HepG2 (cell line): ENCODE data around the gene ABI3BP.

Experiments used
- CC2D1A ChIP-seq: sonication (generic); formaldehyde crosslinking; IDR thresholded peaks from 2 replicates; pipeline ENCODE4 v1.8.1; 2023; ENCODE audit warnings: mild to moderate bottlenecking, missing genetic modification reagents
- HDAC2 ChIP-seq: sonication (generic); formaldehyde crosslinking; IDR thresholded peaks from 2 replicates; pipeline ENCODE4 v1.4.0; 2020; ENCODE audit warnings: missing genetic modification reagents
- JUN ChIP-seq: sonication (generic); formaldehyde crosslinking; IDR thresholded peaks from 2 replicates; pipeline ENCODE4 v1.4.0; 2020; ENCODE audit warnings: mild to moderate bottlenecking, missing genetic modification reagents
- JUNB ChIP-seq: sonication (generic); formaldehyde crosslinking; IDR thresholded peaks from 2 replicates; pipeline ENCODE4 v1.8.0; 2022; ENCODE audit warnings: missing genetic modification reagents, mild to moderate bottlenecking, borderline replicate concordance
- KDM5B ChIP-seq: sonication (generic); formaldehyde crosslinking; IDR thresholded peaks from 2 replicates; pipeline ENCODE4 v1.4.0; 2020; ENCODE audit warnings: missing genetic modification reagents, mild to moderate bottlenecking, borderline replicate concordance
- PATZ1 ChIP-seq: sonication (generic); formaldehyde crosslinking; IDR thresholded peaks from 2 replicates; pipeline ENCODE4 v1.4.0; 2020; ENCODE audit warnings: missing genetic modification reagents
- PRDM4 ChIP-seq: sonication (generic); formaldehyde crosslinking; IDR thresholded peaks from 2 replicates; pipeline ENCODE4 v1.9.0; 2021; ENCODE audit warnings: missing genetic modification reagents, borderline replicate concordance
- SMAD3 ChIP-seq: sonication (generic); formaldehyde crosslinking; IDR thresholded peaks from 2 replicates; pipeline ENCODE4 v1.4.0; 2020; ENCODE audit warnings: missing genetic modification reagents
- SSRP1 ChIP-seq: IDR thresholded peaks from 2 replicates; pipeline ENCODE4 v1.6.1; 2016; ENCODE audit warnings: control low read depth
- ZNF138 ChIP-seq: sonication (generic); formaldehyde crosslinking; IDR thresholded peaks from 2 replicates; pipeline ENCODE4 v1.5.0; 2020; ENCODE audit warnings: mild to moderate bottlenecking, low read depth, missing genetic modification reagents
- TF ChIP-seq, protein P1 (sequence below): sonication (generic); formaldehyde crosslinking; IDR thresholded peaks from 2 replicates; pipeline ENCODE4 v1.5.0; 2020; ENCODE audit warnings: mild to moderate bottlenecking, missing genetic modification reagents, moderate library complexity
- TF ChIP-seq, protein P2 (sequence below): sonication (generic); formaldehyde crosslinking; IDR thresholded peaks from 2 replicates; pipeline ENCODE4 v1.4.0; 2020; ENCODE audit warnings: missing genetic modification reagents

DNA sequence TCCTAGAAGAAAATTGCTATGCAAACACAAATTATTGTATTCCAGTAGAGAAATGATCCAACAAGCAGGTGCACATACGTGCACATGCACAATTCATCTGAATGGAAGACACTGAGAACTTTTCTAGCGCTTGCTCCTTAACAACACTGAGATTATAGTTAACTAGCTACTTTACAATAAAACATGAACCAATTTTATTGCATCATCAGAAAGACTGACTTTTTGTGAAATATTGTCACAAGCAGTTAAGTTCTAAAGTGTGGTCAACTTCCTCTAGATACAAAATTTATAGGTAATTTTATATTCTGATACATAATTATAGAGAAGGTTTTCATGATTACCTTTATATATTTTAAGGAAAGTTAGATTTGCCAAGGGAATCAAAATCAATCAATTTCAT is 135.4 kb downstream of the ABI3BP start:
- TF ChIP-seq, protein P1, sequence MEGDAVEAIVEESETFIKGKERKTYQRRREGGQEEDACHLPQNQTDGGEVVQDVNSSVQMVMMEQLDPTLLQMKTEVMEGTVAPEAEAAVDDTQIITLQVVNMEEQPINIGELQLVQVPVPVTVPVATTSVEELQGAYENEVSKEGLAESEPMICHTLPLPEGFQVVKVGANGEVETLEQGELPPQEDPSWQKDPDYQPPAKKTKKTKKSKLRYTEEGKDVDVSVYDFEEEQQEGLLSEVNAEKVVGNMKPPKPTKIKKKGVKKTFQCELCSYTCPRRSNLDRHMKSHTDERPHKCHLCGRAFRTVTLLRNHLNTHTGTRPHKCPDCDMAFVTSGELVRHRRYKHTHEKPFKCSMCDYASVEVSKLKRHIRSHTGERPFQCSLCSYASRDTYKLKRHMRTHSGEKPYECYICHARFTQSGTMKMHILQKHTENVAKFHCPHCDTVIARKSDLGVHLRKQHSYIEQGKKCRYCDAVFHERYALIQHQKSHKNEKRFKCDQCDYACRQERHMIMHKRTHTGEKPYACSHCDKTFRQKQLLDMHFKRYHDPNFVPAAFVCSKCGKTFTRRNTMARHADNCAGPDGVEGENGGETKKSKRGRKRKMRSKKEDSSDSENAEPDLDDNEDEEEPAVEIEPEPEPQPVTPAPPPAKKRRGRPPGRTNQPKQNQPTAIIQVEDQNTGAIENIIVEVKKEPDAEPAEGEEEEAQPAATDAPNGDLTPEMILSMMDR = no peak
- TF ChIP-seq SSRP1 (CRISPR knock-in tag) = no peak
- TF ChIP-seq HDAC2 (CRISPR knock-in tag) = no peak
- TF ChIP-seq JUNB (CRISPR knock-in tag) = no peak
- no peak for TF ChIP-seq PATZ1 (CRISPR knock-in tag)
- TF ChIP-seq ZNF138 = no peak
- TF ChIP-seq KDM5B (CRISPR knock-in tag) = no peak
- TF ChIP-seq PRDM4 = no peak
- TF ChIP-seq SMAD3 (CRISPR knock-in tag) = no peak
- no peak for TF ChIP-seq JUN (CRISPR knock-in tag)
- TF ChIP-seq CC2D1A (CRISPR knock-in tag) = no peak
- TF ChIP-seq, protein P2, sequence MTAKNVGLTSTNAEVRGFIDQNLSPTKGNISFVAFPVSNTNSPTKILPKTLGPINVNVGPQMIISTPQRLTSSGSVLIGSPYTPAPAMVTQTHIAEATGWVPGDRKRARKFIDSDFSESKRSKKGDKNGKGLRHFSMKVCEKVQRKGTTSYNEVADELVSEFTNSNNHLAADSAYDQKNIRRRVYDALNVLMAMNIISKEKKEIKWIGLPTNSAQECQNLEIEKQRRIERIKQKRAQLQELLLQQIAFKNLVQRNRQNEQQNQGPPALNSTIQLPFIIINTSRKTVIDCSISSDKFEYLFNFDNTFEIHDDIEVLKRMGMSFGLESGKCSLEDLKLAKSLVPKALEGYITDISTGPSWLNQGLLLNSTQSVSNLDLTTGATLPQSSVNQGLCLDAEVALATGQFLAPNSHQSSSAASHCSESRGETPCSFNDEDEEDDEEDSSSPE = no peak
